ENCODE data around the gene GHRHR.

Gene GHRHR

GRCh38 chr7:31028006-31028405 is 64.3 kb downstream of the GHRHR start:
- H2AFZ ChIP-seq (ENCODE audit: low read length): no peak overlapping the region

GRCh38 chr7:31028417-31028992 is 64.8 kb downstream of the GHRHR start:
- Histone ChIP-seq H3K4me3 (ENCODE audit: low read depth, low read length, poor library complexity, severe bottlenecking) (no peak overlapping the region), H3K9me2 (ENCODE audit: low read depth, low read length) (no peaks in the 10 kb centered on the region), H3K4me2 (ENCODE audit: low read length) (no peak overlapping the region), H3F3A (ENCODE audit: insufficient read depth, low read length) (no peaks in the 10 kb centered on the region), H3K9me3 (ENCODE audit: low read length) (no peaks in the 10 kb centered on the region), H3K79me2 (ENCODE audit: insufficient read depth, low read length) (no peaks in the 10 kb centered on the region), H3K36me3 (ENCODE audit: insufficient read depth, low read length) (no peaks in the 10 kb centered on the region), H3K4me1 (ENCODE audit: insufficient read depth, low read length, severe bottlenecking) (no peaks in the 10 kb centered on the region), H3K9ac (ENCODE audit: low read length) (no peak overlapping the region), H4K20me1 (ENCODE audit: insufficient read depth, low read length) (no peaks in the 10 kb centered on the region), H2AFZ (ENCODE audit: low read length) (no peak overlapping the region), H3K27me3 (ENCODE audit: insufficient read depth, low read length) (0 out of 2 replicates have a peak, but pooled peaks cover 3% of the 10 kb centered on the region), H3K27ac (ENCODE audit: low read depth, low read length, poor library complexity, severe bottlenecking) (no peak overlapping the region)
- TF ChIP-seq EZH2 (IDR thresholded peaks at IDR 0.05; ENCODE audit: borderline replicate concordance, low read length): no peak
- no peak for TF ChIP-seq CTCF (IDR thresholded peaks at IDR 0.05; ENCODE audit: low read length)

More at GRCh38 chr7:31028006-31028405, 64.3 kb downstream of the GHRHR start:
- Histone ChIP-seq H3K27me3 (ENCODE audit: insufficient read depth, low read length) (0 out of 2 replicates have a peak, but pooled peaks cover 3% of the 10 kb centered on the region), H3K9ac (ENCODE audit: low read length) (no peak overlapping the region), H3K79me2 (ENCODE audit: insufficient read depth, low read length) (no peaks in the 10 kb centered on the region), H3K4me2 (ENCODE audit: low read length) (no peak overlapping the region), H3K4me3 (ENCODE audit: low read depth, low read length, poor library complexity, severe bottlenecking) (no peak overlapping the region), H3K4me1 (ENCODE audit: insufficient read depth, low read length, severe bottlenecking) (no peaks in the 10 kb centered on the region), H3K27ac (ENCODE audit: low read depth, low read length, poor library complexity, severe bottlenecking) (no peak overlapping the region), H3K9me3 (ENCODE audit: low read length) (no peaks in the 10 kb centered on the region), H3K9me2 (ENCODE audit: low read depth, low read length) (no peaks in the 10 kb centered on the region), H4K20me1 (ENCODE audit: insufficient read depth, low read length) (no peaks in the 10 kb centered on the region), H3F3A (ENCODE audit: insufficient read depth, low read length) (no peaks in the 10 kb centered on the region), H3K36me3 (ENCODE audit: insufficient read depth, low read length) (no peaks in the 10 kb centered on the region)
- TF ChIP-seq CTCF (IDR thresholded peaks at IDR 0.05; ENCODE audit: low read length): no peak
- no peak for TF ChIP-seq EZH2 (IDR thresholded peaks at IDR 0.05; ENCODE audit: borderline replicate concordance, low read length)
